Measurements from ENCODE around the gene FCSK.

DNA sequence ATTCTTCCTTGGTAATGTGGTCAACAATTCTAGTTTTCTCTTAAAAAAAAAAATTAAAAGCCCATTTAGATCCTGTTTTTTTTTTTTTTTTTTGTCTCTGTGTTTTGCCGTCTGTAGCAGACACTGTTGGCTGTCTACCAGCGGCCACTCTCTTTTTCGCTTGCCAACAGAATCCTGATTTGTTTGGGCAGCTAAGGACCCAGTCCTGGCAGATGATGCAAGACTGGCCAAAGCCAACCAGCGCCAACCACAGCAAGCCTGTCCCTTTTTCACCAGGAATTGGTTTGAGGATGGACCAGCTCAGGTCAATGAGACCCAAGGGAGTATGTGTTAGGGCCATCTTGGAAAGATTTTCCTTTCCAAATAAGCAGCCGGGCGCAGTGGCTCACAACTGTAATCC, 43.7 kb upstream of the FCSK start:
- TF ChIP-seq, protein P1, sequence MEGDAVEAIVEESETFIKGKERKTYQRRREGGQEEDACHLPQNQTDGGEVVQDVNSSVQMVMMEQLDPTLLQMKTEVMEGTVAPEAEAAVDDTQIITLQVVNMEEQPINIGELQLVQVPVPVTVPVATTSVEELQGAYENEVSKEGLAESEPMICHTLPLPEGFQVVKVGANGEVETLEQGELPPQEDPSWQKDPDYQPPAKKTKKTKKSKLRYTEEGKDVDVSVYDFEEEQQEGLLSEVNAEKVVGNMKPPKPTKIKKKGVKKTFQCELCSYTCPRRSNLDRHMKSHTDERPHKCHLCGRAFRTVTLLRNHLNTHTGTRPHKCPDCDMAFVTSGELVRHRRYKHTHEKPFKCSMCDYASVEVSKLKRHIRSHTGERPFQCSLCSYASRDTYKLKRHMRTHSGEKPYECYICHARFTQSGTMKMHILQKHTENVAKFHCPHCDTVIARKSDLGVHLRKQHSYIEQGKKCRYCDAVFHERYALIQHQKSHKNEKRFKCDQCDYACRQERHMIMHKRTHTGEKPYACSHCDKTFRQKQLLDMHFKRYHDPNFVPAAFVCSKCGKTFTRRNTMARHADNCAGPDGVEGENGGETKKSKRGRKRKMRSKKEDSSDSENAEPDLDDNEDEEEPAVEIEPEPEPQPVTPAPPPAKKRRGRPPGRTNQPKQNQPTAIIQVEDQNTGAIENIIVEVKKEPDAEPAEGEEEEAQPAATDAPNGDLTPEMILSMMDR (IDR thresholded peaks at IDR 0.05; ENCODE audit: insufficient read depth, low read length, poor library complexity, severe bottlenecking) = no peak
- no peak for TF ChIP-seq EZH2phosphoT487 (conservative IDR thresholded peaks at IDR 0.05; ENCODE audit: low read length)

Data from SU-DHL-6 (cell line).